Panc1 (cell line): ENCODE results near the gene DKK1. TPM values are rescaled to one million over a fixed set of nuclear protein-coding genes. Genes with fewer than 3 reads are reported as not detected.

Source experiments
- ATAC-seq: fragments of 200-7000 bp; cut with Tn5 transposase; 2 replicates; pipeline ENCODE4 v1.9.1; 2020; ENCODE audit warnings: mild to moderate bottlenecking, moderate library complexity
- BruUV-seq: library from RNA; stranded (reverse); fragments of 400-500 nt; replicated peaks from 2 replicates; lab custom pipeline; 2021; lab: Mats Ljungman, UMichigan
- CTCF ChIA-PET: fragments of 300-600 bp; sonication (Branson Sonifier 250); formaldehyde crosslinking; loops from one replicate; lab custom pipeline; 2022; ENCODE audit warnings: antibody characterized with exemption; lab: Charles Lee
- POLR2A ChIA-PET: fragments of 300-600 bp; sonication (Branson Sonifier 250); formaldehyde crosslinking; loops from one replicate; lab custom pipeline; 2022; ENCODE audit warnings: antibody characterized with exemption; lab: Charles Lee
- DNase-seq: peaks from one replicate; pipeline ENCODE4 v3.0.0-alpha.2; 2010; ENCODE audit warnings: low read depth, low spot score
- H3K27ac ChIP-seq: 2 replicates; pipeline ENCODE4 v1.5.1; 2011; ENCODE audit warnings: mild to moderate bottlenecking, low read length, inconsistent platforms
- H3K27me3 ChIP-seq: fragments of 200-500 bp; sonication (Bioruptor generic); 2 replicates; pipeline ENCODE4 v1.6.0; 2014; ENCODE audit warnings: low read length, inconsistent platforms; ENCODE audit not compliant: control insufficient read depth, insufficient read depth
- H3K36me3 ChIP-seq: fragments of 200-500 bp; sonication (Bioruptor generic); 2 replicates; pipeline ENCODE4 v1.5.1; 2014; ENCODE audit warnings: inconsistent platforms, mild to moderate bottlenecking, low read length, moderate library complexity; ENCODE audit not compliant: control insufficient read depth, insufficient read depth
- H3K4me1 ChIP-seq: 2 replicates; pipeline ENCODE4 v1.5.1; 2011; ENCODE audit warnings: inconsistent platforms, mild to moderate bottlenecking, low read length, moderate library complexity; ENCODE audit not compliant: control insufficient read depth, insufficient read depth
- H3K4me3 ChIP-seq, 2 experiments: 2 replicates each; pipeline ENCODE4 v1.5.1; 2011 to 2012; ENCODE audit warnings: low read depth in 2 of 2, low read length in 2 of 2, mild to moderate bottlenecking in 2 of 2, inconsistent platforms in 1 of 2, moderate library complexity in 1 of 2
- H3K9me3 ChIP-seq: fragments of 200-500 bp; sonication (Bioruptor generic); 2 replicates; pipeline ENCODE4 v1.5.1; 2014; ENCODE audit warnings: low read depth, mild to moderate bottlenecking, inconsistent platforms, low read length, moderate library complexity; ENCODE audit not compliant: control insufficient read depth, insufficient read depth
- POLR2AphosphoS5 ChIP-seq: IDR thresholded peaks from 2 replicates; pipeline ENCODE4 v1.6.1; 2012; ENCODE audit warnings: mild to moderate bottlenecking, low read depth, low read length, moderate library complexity
- SIN3A ChIP-seq: IDR thresholded peaks from 2 replicates; pipeline ENCODE4 v1.6.1; 2012; ENCODE audit warnings: low read depth, mild to moderate bottlenecking, low read length, moderate library complexity, borderline replicate concordance; ENCODE audit not compliant: insufficient read depth
- TCF7L2 ChIP-seq: IDR thresholded peaks from 2 replicates; pipeline ENCODE4 v1.6.1; 2011; ENCODE audit warnings: mild to moderate bottlenecking, low read depth, low read length, inconsistent platforms
- in situ Hi-C: cut with HindIII; loops from 2 replicates; pipeline ENCODE4 v1.10.0; 2016; ENCODE audit warnings: low sequenced_read_pairs, low pct_unique_long_range_greater_than_20kb
- intact Hi-C: fragments of 100-400 bp; cut with micrococcal nuclease; formaldehyde crosslinking; loops from one replicate; pipeline ENCODE4 v1.10.0; 2022; ENCODE audit not compliant: unreplicated experiment
- total RNA-seq: library from RNA; stranded (reverse); gene quantifications from one replicate; pipeline ENCODE4 v1.2.1, GENCODE V29; 2021; ENCODE audit not compliant: unreplicated experiment
- TF ChIP-seq, protein P1 (sequence below): fragments of 450-650 bp; IDR thresholded peaks from 2 replicates; pipeline ENCODE4 v1.5.1; 2017; ENCODE audit warnings: mild to moderate bottlenecking
- TF ChIP-seq, protein P2 (sequence below), 2 experiments: IDR thresholded peaks; 2 replicates each; pipeline ENCODE4 v1.6.1; 2011 to 2012; ENCODE audit warnings: low read depth in 2 of 2, control low read depth in 1 of 2, low read length in 1 of 2, mild to moderate bottlenecking in 1 of 2, moderate library complexity in 1 of 2; ENCODE audit not compliant: insufficient read depth in 1 of 2

The DKK1 gene
- total RNA-seq, 1 experiment from 2014 or later, result 563 TPM

DNA sequence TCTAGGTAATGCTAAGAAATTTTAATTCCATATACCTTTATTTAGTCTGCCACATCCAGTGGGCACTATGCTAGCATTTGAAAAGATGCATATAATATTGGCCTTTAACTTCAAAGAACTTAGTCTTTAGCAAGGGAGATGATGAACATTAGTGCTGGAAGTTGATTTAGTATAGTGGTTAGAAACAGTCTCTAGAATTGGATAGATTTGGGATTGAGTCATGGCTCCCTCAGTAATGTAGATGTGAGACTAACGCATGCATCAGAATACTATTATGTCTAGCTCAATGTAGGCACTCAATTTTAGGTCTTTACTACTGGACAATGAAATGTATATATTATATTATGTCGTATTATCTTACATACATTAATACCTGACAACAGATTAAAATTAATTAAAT is 5.8 kb downstream of the DKK1 start:
- H3K36me3 ChIP-seq, result peaks cover 27% of the 10 kb centered on the region
- CTCF ChIA-PET, result interaction anchor here (0.6 kb wide), 1 partner anchor 333 kb away, joined by 7 read pairs; no protein-coding TSS in a partner anchor
- peaks cover 34% of the 10 kb centered on the region for H3K4me1 ChIP-seq
- peaks cover 37% of the 10 kb centered on the region; the same call in 1 of the 2 replicates for H3K9me3 ChIP-seq
- POLR2A ChIA-PET, result no interaction called here
- no peak overlapping the region for H3K4me3 ChIP-seq
- no TSS peak for BruUV-seq
- H3K27ac ChIP-seq, result peak overlapping the region; percentile 100
- in situ Hi-C loops, result no loop called here
- H3K27me3 ChIP-seq, result no peaks in the 10 kb centered on the region
- DNase-seq (no peak), ATAC-seq (no peak; the same call in 1 of the 2 replicates)
- intact Hi-C loops, result loop anchor here (2.0 to 5.0 kb wide), 2 partner anchors 169 to 462 kb away; no protein-coding TSS in a partner anchor
- TF ChIP-seq POLR2AphosphoS5 (0 out of 2 replicates have a peak, but pooled peaks have one; percentile 6), TCF7L2 (no peak)

DNA sequence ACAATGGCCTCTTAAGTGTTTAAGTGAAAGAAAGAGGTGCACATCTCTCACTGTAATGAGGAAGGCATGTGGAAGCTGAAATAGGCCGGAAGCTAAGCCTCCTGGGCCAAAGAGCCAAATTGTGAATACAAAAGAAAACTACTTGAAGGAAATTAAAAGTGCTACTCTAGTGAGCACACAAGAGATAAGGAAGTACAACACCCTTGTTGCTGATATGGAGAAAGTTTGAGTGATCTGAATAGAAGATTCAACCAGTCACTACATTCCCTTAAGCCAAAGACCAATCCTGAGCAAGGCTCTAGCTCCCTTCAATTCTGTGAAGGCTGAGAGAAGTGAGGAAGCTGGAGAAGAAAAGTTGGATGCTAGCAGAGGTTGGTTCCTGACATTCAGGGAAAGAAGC is 8.2 kb downstream of the DKK1 start:
- POLR2A ChIA-PET, result no interaction called here
- in situ Hi-C loops, result no loop called here

More for the DNA sequence above, 8.2 kb downstream of the DKK1 start:
- TF ChIP-seq, protein P1, sequence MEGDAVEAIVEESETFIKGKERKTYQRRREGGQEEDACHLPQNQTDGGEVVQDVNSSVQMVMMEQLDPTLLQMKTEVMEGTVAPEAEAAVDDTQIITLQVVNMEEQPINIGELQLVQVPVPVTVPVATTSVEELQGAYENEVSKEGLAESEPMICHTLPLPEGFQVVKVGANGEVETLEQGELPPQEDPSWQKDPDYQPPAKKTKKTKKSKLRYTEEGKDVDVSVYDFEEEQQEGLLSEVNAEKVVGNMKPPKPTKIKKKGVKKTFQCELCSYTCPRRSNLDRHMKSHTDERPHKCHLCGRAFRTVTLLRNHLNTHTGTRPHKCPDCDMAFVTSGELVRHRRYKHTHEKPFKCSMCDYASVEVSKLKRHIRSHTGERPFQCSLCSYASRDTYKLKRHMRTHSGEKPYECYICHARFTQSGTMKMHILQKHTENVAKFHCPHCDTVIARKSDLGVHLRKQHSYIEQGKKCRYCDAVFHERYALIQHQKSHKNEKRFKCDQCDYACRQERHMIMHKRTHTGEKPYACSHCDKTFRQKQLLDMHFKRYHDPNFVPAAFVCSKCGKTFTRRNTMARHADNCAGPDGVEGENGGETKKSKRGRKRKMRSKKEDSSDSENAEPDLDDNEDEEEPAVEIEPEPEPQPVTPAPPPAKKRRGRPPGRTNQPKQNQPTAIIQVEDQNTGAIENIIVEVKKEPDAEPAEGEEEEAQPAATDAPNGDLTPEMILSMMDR, result no peak
- TF ChIP-seq, protein P2, sequence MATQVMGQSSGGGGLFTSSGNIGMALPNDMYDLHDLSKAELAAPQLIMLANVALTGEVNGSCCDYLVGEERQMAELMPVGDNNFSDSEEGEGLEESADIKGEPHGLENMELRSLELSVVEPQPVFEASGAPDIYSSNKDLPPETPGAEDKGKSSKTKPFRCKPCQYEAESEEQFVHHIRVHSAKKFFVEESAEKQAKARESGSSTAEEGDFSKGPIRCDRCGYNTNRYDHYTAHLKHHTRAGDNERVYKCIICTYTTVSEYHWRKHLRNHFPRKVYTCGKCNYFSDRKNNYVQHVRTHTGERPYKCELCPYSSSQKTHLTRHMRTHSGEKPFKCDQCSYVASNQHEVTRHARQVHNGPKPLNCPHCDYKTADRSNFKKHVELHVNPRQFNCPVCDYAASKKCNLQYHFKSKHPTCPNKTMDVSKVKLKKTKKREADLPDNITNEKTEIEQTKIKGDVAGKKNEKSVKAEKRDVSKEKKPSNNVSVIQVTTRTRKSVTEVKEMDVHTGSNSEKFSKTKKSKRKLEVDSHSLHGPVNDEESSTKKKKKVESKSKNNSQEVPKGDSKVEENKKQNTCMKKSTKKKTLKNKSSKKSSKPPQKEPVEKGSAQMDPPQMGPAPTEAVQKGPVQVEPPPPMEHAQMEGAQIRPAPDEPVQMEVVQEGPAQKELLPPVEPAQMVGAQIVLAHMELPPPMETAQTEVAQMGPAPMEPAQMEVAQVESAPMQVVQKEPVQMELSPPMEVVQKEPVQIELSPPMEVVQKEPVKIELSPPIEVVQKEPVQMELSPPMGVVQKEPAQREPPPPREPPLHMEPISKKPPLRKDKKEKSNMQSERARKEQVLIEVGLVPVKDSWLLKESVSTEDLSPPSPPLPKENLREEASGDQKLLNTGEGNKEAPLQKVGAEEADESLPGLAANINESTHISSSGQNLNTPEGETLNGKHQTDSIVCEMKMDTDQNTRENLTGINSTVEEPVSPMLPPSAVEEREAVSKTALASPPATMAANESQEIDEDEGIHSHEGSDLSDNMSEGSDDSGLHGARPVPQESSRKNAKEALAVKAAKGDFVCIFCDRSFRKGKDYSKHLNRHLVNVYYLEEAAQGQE (IDR thresholded peaks at IDR 0.05; ENCODE audit: insufficient read depth in 1 of 2, low read depth in 2 of 2, low read length in 1 of 2), result no peak
- TF ChIP-seq TCF7L2, result no peak
- TF ChIP-seq POLR2AphosphoS5, result no peak
- TF ChIP-seq SIN3A, result no peak
- H3K36me3 ChIP-seq, result peaks cover 6% of the 10 kb centered on the region
- DNase-seq (no peak), ATAC-seq (no peak)
- H3K9me3 ChIP-seq, result peaks cover 37% of the 10 kb centered on the region; the same call in 1 of the 2 replicates
- H3K27ac ChIP-seq, result peak overlapping the region; percentile 93
- H3K4me1 ChIP-seq, result peaks cover 28% of the 10 kb centered on the region
- CTCF ChIA-PET, result no interaction called here
- no TSS peak for BruUV-seq
- no peak overlapping the region for H3K4me3 ChIP-seq
- intact Hi-C loops, result no loop called here
- H3K27me3 ChIP-seq, result no peaks in the 10 kb centered on the region
